T-helper 9 cell (primary cell): ENCODE measurements around the gene LSM4.
A peak's percentile ranks its signal among the peaks of the same experiment; 100 is the strongest.

Experiments
- DNase-seq: peaks from one replicate; pipeline ENCODE4 v3.0.0-alpha.2; 2020

Gene LSM4

DNA sequence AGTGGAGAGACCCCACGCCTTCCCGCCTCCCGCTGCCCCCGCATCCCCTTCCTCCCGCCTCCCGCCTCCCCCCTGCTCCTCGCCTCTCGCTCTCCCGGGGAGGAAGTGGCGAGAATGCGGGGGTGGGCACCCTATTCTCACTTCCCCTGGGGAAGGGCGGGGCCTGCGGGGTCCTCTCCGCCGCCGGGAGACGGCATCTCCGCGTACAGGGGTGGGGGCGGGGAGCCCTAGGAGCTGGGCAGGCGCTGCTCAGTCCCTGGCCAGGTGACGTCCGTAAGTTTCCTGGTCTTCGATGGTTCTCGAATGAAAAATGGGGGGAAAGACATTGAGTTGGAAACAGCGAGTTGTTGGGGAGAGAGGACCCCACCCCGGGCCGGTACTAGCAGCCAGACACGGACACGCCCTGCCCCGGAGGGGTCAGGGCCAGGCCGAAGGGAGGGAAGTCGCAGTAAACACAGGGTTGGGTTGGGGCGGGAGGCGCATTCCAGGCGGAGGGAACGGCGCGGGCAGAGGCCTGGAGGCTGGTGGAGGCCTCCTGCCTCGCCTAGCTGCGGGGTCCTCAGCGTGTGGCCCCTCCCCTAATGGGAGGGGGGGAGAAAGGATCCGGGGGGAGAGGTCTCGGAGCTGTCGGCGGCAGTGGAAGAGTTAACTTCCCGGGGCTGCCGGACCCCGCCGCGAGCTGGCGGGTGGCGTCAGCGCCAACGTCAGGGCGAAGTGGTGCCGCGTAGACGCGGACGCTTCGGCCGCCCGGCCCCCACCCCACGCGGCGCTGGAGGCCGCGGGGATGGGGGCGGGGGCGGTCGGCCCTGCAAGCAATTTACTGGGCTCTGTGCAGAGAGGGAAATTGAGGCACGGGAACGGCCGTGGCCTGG, 31.1 kb downstream of the LSM4 start:
- peak; percentile 66 for DNase-seq

DNA sequence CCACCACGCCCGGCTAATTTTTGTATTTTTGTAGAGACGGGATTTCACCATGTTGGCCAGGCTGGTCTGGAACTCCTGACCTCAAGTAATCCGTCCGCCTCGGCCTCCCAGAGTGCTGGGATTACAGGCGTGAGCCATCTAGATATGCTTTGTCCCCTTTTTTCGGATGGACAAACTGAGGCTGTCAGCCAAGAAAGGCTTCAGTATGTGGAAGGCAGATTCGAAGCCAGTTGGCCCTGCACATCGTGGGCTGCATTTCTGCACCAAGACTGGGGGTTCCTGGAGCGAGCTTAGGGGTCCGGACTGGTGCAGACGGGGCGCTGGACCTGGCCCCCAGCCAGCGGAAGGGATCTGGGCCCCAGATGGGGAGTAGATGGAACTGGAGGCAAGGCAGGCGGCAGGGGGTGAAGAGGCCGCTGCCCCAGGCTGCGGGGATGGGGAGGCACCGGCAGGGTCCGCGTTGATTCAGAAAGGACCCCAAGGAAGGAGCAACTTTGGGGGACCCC, 31.8 kb downstream of the LSM4 start:
- no peak for DNase-seq

DNA sequence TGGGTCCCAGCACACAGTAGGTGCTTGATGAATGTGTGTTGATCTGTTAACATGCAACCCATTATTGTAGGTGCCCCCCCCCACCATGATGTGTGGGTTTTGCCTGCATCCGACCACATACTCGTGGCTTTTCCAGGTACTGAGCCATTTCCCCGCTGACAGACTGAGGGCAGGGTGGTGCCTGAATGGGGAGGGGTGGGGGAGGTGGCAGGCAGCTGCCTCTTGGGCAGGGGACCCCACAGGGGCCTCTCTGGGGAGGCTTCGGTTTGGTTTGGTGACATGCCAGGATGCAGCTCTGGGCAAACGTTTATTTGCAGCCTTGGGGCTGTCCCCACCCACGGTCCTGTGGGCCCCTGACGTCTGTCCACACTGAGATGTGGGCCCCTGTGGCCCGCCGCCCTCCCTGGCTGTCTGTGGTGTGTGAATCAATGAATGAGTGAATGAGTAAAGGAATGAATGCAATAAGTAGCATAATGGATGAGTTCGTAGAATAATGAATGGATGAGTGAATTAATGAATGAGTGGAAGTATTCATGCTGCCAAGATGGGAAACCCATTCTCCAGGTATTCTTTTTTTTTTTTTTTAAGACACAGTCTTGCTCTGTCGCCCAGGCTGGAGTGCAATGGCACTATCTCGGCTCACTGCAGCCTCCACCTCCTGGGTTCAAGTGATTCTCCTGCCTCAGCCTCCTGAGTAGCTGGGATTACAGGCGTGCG, 32.4 kb downstream of the LSM4 start:
- peak; percentile 74 for DNase-seq

DNA sequence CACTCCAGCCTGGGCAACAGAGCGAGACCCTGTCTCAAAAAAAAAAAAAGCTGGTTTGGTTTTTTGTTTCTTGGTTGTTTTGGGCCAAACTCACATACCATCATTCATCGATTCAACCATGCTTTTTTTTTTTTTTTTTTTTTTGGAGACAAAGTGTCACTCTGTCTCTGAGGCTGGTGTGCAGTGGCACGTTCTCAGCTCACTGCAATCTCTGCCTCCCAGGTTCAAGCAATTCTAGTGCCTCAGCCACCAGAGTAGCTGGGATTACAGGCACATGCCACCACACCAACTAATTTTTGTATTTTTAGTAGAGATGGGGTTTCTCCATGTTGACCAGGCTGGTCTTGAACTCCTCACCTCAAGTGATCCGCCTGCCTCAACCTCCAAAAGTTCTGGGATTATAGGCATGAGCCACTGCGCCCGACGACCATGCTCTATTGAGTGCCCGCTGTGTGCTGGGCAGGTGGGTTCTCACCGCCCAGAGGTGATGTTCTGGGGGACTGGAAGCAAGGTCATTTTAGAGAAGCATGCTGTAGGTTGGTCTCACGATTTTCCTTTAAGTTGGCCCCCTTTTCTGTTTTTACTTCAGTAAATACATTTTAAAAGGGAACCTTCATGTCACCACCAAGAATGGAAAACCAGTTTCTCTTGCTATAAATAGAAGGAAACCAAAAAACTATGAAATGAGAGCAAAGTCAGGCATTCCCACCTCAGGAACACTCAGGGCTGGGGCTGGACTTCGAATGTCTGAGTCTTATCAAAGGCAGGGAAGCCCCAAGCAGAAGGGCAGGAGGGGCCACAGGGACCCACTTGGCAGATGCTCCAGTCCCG, 33.2 kb downstream of the LSM4 start:
- DNase-seq: no peak

DNA sequence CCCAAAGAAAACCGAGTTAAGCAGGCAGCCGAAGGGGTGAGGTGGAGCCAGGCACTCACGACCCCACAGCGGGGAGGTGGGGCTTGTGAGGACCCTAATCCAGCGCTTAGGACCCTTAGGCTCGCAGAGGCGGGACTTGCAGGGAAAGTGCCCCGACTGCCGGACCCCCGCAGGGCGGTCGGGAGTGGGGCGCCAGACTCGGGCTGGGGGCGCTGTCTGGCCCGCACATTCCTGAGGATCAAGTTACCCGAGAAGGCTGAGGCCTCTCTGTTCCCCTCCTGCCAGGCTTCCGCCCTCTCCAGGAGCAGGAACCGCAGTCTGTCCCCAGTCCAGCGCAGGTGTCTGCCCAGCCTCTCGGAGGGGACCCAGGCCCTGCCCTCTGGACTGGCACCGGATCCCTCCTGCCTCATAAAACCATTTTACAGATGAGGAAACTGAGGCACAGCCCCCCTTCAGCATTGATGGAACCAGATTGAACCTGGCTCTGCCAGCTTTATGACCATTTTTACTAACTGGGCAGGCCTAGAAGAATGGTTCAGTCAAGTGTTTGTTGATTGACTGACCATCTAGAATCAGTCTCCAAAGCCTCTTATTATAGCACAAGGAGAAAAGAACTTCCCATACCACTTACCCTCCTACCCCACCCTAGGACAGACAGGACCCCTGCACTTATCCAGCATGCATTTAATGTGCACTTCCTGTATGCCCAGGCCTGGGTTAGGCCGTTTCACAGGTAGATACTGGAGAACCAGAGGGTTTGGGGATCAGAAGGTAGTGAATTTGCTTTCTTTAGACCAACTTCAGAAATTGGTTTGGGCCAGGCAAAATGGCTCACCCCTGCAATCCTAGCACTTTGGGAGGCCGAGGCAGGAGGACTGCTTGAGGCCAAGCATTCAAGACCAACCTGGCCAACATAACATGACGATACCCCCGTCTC, 34.8 kb downstream of the LSM4 start:
- DNase-seq: no peak

DNA sequence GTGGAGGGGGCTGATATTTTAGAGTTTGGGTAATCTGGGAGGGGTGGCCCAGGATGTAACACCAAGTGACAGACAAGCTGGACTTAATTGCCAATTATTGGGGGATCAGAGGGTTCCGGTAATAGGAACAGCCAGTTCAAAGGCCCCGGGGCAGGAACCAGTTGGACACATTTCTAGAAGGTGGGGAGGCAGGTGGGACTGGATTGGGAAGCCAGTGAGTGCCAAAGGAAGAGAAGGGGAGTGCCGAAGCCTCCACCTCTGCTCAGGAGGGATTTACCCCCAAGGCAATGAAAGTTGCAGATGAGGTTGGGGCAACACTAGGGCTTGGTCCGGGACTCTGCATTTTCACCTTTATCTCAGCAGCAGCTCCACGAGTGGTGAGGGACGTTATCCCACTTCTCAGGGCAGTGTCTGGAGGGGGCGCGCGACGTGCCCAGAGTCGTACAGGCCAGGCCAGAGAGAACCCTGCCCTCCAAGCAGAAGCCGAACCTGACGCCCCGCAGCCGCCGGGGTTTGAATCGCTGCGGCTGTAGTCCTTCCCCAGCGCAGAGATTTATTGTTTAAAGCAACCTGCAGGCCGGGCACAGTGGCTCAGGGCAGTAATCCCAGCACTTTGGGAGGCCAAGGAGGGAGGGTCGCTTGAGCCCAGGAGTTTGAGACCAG, 35.8 kb downstream of the LSM4 start:
- no peak for DNase-seq

DNA sequence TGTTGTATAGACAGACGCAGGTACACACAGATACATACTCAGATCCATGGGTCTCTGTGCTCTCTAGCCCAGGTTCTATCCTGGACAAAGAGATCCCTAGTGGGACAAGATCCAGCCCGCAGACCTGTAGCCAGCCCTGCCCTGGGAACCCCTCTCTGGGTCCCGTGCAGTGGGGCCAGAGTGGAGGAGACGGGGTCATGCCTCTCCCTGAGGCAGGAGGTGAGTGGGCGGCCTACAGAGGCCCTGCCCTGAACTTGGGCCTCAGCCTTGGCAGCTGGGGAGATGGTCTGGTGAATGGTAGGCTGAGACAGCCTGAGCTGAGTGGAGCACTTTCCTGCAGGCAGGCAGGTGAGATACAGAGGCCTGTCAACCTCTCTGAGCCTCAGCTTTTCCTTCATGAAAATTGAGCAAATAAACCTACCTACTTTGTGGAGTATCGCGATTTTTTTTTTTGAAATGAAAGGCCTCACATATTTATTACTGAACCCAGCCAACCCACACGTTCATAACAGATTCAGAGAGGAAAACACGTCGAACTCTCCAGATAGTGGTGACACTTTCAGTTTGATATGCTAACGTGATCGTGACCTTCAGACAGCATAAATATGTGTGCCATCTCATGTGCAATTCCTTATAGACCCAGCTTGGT, 38.0 kb downstream of the LSM4 start:
- no peak for DNase-seq

DNA sequence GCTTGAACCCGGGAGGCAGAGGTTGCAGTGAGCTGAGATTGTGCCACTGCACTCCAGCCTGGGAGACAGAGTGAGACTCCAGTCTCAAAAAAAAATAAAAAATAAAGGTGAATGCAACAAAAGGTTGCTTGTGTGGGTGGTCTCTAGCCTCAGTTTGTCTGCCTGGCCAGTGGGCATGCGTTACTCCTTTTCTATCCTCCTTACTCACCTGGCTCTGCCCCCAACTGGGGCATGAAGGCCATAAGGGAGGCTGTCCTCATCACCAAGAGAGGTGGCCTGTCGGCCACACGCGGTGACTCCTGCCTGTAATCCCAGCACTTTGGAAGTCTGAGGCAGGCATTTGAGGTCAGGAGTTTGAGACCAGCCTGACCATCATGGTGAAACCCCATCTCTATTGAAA, 39.5 kb downstream of the LSM4 start:
- DNase-seq: no peak

DNA sequence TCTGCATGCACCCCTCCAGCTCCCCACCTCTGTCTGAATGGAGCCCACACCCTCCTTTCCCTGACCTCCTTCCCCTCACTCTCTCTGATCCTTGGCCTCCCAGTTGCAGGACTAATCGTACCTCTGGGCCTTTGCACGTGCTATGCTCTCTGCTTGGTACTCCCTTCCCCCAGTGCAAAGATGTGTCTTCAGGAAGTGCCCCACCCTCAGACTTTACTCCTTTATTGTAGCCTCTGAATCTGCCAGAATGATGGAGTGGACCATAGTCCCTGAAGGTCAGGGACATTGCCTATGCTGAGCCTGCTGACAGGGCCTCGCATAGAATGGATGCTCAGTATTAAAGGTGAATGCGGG, 40.1 kb downstream of the LSM4 start:
- DNase-seq: no peak

DNA sequence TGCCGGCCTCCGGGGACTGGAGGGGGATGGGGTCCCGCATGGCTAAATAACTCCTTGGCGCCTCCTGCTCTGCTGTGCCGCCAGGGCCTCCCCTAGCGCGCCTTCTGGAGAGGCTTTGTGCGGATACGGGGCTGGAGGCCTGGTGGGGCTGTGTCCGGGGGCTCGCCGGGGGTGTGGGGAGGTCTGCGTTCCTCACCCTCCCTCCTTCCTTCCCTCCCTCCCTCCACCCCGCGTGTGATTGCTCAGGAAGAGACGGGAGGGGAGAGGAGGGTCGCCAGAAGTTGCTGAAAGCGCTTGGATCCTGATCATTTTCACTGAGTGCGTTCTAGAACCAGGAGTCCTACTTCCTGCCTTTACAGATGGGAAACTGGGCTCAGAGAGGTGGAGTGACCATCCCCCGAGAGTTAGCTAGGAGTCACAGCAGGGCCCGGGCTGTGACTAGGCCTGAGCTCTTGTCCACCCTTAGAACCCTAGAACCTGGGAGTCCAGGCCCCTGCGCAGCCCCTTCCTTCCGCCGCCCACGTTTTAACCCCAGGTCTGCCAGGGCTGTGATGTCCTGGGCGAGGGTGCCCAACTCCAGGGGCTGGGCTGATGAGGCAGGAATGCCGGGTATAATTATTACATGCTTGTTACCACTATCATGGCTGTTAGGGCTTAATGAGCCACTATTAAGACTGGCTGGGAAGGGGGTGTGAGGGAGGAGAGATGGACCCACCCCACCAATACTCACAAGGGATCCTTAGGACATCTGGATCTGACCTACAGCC, 40.7 kb downstream of the LSM4 start:
- no peak for DNase-seq

DNA sequence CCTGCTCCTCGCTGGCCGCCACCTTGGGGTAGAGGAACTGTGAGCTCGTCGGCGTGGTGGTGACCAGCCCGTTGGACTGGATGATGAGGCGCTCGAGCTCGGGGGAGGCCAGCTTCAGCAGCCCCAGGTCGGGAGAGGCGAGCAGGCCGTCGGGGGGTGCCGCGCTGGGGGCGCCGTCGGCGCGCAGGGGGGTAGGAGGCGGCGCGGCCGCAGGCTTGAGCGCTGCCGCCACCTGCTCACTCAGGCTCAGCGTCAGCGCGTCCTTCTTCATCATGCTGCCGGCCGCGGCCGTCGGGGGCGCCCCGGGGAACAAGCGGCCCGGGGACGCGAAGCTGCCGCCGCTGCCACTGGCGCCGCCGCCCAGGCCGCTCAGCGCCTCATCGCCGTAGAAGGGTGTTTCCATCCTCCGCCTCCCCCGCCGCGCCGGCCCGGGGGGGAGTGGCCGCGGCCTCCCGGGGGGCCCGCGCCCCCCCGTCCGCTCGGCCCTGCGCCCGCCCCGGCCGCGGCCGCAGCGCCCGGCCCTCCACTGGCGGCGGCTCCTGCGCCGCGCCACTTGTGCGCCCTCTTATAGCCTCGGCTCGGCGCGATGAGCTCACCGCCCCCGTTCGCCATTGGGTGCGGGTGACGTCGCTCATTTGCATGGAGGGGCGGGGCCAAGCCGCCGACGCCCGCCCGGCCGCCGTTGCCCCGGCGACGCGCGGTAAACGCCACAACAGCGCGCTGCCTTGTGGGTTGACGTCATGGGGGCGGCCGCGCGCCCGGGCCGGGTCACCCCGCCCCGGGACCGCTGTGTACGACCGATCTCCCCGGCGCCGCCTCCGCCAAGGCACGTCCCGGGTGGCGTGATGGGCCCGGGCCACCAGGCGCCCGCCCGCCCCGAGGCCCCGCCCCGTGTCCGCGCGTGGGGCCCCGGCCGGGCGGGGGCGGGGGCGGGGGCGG, 41.5 kb downstream of the LSM4 start, which contains the start of gene JUND:
TSS of gene JUND (minus strand) at position 541 of the 939 bp plus-strand sequence. CDS start at position 403, 138 bp downstream.
- peak; percentile 97 for DNase-seq

DNA sequence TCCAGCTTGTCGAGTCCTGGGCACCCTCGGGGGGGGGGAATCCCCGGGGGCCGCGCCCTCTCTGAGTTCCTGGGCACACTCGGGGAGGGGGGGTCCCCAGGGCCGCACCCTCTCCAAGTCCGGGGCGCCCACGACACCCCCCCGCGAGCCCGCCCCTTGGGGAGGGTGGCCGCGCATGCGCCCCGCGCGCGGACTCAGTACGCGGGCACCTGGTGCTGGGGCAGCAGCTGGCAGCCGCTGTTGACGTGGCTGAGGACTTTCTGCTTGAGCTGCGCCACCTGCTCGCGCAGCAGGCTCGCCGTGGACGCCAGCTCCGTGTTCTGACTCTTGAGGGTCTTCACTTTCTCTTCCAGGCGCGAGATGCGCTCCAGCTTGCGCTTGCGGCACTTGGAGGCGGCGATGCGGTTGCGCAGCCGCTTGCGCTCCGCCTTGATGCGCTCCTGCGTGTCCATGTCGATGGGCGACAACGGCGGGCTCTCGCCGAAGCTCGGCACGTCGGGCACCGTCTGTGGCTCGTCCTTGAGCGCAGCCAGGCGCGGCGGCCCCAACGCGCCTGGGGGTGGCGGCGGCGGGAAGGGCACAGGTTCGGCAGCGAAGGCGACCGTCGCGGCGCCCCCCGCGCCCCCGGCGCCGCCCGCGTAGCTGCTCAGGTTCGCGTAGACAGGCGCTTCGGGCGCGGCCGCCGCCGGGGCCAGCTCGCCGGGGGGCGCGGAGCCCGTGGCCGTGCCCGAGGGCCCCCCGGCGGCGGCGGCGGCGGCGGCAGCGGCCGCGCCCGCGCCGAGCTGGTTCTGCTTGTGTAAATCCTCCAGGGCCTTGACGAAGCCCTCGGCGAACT, 42.4 kb downstream of the LSM4 start:
- peak; percentile 68 for DNase-seq

DNA sequence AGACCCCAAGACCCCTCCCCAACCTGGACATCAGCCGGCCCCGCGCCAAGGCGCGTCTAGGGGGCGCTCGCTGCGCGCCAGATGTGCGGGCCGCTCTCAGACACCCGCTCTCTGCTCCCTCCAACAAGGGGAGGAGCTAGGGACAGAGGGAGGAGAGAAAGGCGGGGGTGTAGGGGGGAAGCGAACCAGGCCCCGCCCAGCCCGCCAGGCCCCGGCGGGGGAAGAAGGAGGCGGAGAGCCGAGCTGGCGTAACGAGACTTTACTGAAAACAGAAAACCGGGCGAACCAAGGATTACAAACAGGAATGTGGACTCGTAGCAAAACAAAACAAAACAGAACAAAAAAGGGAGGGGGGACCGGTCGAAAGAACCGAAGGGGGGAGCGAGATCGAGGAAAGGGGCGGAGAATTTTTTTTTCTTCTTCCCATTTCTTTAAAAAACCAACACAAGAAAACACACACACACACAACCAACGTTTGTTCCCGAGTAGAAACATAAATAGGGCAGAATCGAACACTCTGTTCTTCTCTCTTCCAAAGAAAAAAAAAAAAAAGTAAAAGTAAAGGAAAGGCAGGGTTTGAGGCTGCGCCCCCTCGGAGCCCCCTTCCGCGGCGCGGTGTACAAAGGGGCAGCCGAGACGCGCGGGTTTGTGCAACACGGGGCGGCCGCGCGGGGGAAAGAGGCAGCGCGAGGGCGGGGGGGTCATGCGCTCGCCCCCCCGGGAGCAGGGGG, 43.2 kb downstream of the LSM4 start:
- DNase-seq: peak; percentile 78

DNA sequence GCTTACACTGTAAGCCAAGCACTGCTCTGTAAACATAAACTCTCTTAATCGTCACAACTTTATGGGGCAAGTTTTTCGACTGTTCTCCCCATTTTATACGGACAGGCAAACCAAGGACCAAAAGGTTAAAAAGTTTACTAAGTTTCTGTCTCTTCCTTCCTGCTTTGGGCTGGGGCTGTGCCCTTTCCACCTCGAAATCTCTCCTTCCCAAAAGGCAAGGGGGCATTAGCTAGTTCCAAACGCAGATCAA, 43.7 kb downstream of the LSM4 start:
- DNase-seq: no peak

DNA sequence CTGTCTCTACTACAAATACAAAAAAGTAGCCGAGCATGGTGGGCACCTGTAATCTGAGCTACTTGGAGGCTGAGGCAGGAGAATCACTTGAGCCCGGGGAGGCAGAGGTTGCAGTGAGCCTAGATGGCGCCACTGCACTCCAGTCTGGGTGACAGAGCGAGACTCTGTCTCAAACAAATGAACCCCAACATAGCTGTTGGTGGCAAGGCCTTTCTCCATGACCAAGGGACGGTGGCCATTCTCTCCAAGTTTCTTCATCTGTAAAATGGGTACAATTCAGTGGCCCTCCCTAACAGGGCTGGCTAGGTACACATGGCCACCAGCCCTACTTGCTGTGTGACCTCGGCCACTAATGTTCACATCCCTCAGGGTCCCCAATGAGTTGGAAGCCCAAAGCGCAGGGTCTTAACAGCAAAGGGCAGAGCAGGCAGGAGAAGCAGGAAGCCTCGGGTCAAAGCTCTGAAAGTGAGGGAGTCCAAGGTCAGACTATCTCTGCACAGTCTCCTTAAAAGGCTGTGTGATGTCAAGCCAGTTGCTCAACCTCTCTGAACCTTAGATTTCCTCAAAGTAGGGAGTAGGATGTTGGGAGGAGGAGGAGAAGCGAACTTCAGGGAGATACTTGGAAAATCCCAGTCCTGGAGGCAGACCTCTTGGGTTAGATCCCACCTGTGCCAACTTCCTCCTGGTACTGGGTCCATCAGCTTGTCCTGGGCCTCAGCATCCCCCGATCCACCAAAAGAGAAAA, 44.2 kb downstream of the LSM4 start:
- peak; percentile 32 for DNase-seq

DNA sequence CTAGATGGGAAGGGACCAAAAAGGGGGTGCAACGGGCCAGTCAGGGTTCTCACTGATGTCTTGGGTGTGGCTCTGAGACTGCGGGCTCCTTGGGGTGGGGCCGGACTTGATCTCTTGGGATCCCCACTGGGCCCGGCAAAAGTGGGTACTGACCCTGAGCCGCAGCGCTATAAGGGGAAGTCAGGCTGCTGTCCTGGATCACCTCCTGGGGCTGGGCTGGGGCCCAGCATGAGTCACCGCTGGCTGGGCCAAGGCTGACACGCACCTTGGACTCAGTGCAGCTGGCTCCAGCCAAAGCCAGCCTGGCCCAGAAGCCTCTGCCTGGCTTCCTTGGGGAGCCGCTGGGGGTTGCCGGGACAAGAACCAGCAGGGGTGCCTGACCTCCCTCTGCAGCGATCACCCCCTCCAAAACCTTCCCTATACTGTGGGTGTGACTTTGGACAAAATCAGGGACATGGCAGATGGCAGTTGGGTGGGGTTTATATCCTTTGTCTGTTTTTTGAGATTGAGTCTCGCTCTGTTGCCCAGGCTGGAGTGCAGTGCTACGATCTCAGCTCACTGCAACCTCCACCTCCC, 48.0 kb downstream of the LSM4 start:
- DNase-seq: no peak
